ENCODE measurements around the gene SLC47A1. TPM values are rescaled to one million over a fixed set of nuclear protein-coding genes. Genes with fewer than 3 reads are reported as not detected.

Gene SLC47A1
- total and polyA plus RNA-seq, 2 of the 8 experiments (the other 6 are each of a cell fraction or from before 2014, with no cell fraction given), result 1.5 to 3.6 TPM

GRCh38 chr17:19568016-19568350 is 34.3 kb downstream of the SLC47A1 start (continued):
- TF ChIP-seq CHD7 (IDR thresholded peaks at IDR 0.05; ENCODE audit: insufficient replicate concordance, low read length), result no peak
- no peak for TF ChIP-seq CBX5 (IDR thresholded peaks at IDR 0.05; ENCODE audit: low read depth, low read length)
- no peak for TF ChIP-seq TEAD4 (IDR thresholded peaks at IDR 0.05; ENCODE audit: low read depth, low read length)
- no peak for TF ChIP-seq TAF1 (IDR thresholded peaks at IDR 0.05; ENCODE audit: low read depth, low read length)
- TF ChIP-seq CHD2 (IDR thresholded peaks at IDR 0.05; ENCODE audit: low read length), result no peak
- no peak for TF ChIP-seq KDM4A (IDR thresholded peaks at IDR 0.05; ENCODE audit: low read depth, low read length, severe bottlenecking)
- no peak for TF ChIP-seq TBP (IDR thresholded peaks at IDR 0.05; ENCODE audit: low read depth, low read length)
- no peak for TF ChIP-seq SP4 (IDR thresholded peaks at IDR 0.05; ENCODE audit: low read length)
- TF ChIP-seq CTCF (IDR thresholded peaks at IDR 0.05; ENCODE audit: control extremely low read depth in 1 of 3, insufficient read depth in 1 of 3, low read depth in 1 of 3, low read length in 3 of 3), result no peak
- no peak for TF ChIP-seq JUND (IDR thresholded peaks at IDR 0.05; ENCODE audit: low read length)

Measured in H1 (cell line).